Neural cell (in vitro differentiated cells): ENCODE results near the gene CBX6. TPM values are rescaled to one million over a fixed set of nuclear protein-coding genes. Genes with fewer than 3 reads are reported as not detected.

ENCODE experiments used
- H2AFZ ChIP-seq: fragments of 200-600, 300-800 bp; sonication (generic), shearing (Covaris generic); 2 replicates; pipeline ENCODE4 v1.6.0; 2014; ENCODE audit warnings: low read depth, mild to moderate bottlenecking, antibody characterized with exemption, low read length, moderate library complexity
- H3F3A ChIP-seq: fragments of 200-600 bp; shearing (Covaris generic); 2 replicates; pipeline ENCODE4 v1.6.1; 2016; ENCODE audit warnings: mild to moderate bottlenecking, moderate library complexity, mixed read lengths, antibody characterized with exemption, low read length; ENCODE audit not compliant: insufficient read depth, poor library complexity, severe bottlenecking
- H3K27ac ChIP-seq: fragments of 200-600, 300-800 bp; sonication (generic), shearing (Covaris generic); 2 replicates; pipeline ENCODE4 v1.5.1; 2014; ENCODE audit warnings: mild to moderate bottlenecking, low read length, moderate library complexity
- H3K27me3 ChIP-seq: fragments of 300-800, 200-600 bp; sonication (generic), shearing (Covaris generic); 2 replicates; pipeline ENCODE4 v1.6.0; 2014; ENCODE audit warnings: mild to moderate bottlenecking, low read depth, low read length, moderate library complexity; ENCODE audit not compliant: insufficient read depth
- H3K36me3 ChIP-seq: fragments of 300-800, 200-600 bp; sonication (generic), shearing (Covaris generic); 2 replicates; pipeline ENCODE4 v1.5.1; 2014; ENCODE audit warnings: mild to moderate bottlenecking, antibody characterized with exemption, low read length, moderate library complexity; ENCODE audit not compliant: insufficient read depth
- H3K4me2 ChIP-seq: fragments of 300-800, 200-600 bp; sonication (generic), shearing (Covaris generic); 2 replicates; pipeline ENCODE4 v1.6.0; 2014; ENCODE audit warnings: mild to moderate bottlenecking, low read length
- H3K4me3 ChIP-seq: fragments of 300-800, 200-600 bp; sonication (generic), shearing (Covaris generic); 2 replicates; pipeline ENCODE4 v1.5.1; 2014; ENCODE audit warnings: mild to moderate bottlenecking, low read length, moderate library complexity
- H3K79me2 ChIP-seq: fragments of 200-600 bp; shearing (Covaris generic); replicated peaks from 2 replicates; pipeline ENCODE4 v1.6.0; 2014; ENCODE audit warnings: mild to moderate bottlenecking, low read length, moderate library complexity; ENCODE audit not compliant: insufficient read depth
- H3K9ac ChIP-seq: fragments of 300-800, 200-600 bp; sonication (generic), shearing (Covaris generic); 2 replicates; pipeline ENCODE4 v1.6.1; 2016; ENCODE audit warnings: mild to moderate bottlenecking, low read length, mixed read lengths
- H3K9me2 ChIP-seq: fragments of 200-600 bp; shearing (Covaris generic); 2 replicates; pipeline ENCODE4 v1.6.1; 2016; ENCODE audit warnings: mild to moderate bottlenecking, low read length, mixed read lengths; ENCODE audit not compliant: insufficient read depth
- H3K9me3 ChIP-seq: fragments of 200-600, 300-800 bp; sonication (generic), shearing (Covaris generic); 2 replicates; pipeline ENCODE4 v1.6.1; 2016; ENCODE audit warnings: mild to moderate bottlenecking, mixed run types, low read length, moderate library complexity, mixed read lengths
- H4K20me1 ChIP-seq: fragments of 200-600 bp; shearing (Covaris generic); 2 replicates; pipeline ENCODE4 v1.6.1; 2016; ENCODE audit warnings: mild to moderate bottlenecking, mixed run types; ENCODE audit not compliant: insufficient read depth
- CTCF ChIP-seq: fragments of 450-650 bp; IDR thresholded peaks from 2 replicates; pipeline ENCODE4 v1.5.1; 2014; ENCODE audit warnings: antibody characterized with exemption, mild to moderate bottlenecking, moderate library complexity; ENCODE audit not compliant: poor library complexity, severe bottlenecking
- EP300 ChIP-seq: fragments of 450-650 bp; conservative IDR thresholded peaks from 2 replicates; pipeline ENCODE4 v1.6.1; 2014; ENCODE audit warnings: antibody characterized with exemption, mild to moderate bottlenecking, moderate library complexity; ENCODE audit not compliant: poor library complexity, severe bottlenecking
- EZH2 ChIP-seq: fragments of 200-600, 300-800 bp; shearing (Covaris generic), sonication (generic); IDR thresholded peaks from 2 replicates; pipeline ENCODE4 v1.6.1; 2014; ENCODE audit warnings: antibody characterized with exemption, low read length, borderline replicate concordance, mild to moderate bottlenecking; ENCODE audit not compliant: insufficient read depth, poor library complexity, severe bottlenecking
- MXI1 ChIP-seq: fragments of 450-650 bp; conservative IDR thresholded peaks from 2 replicates; pipeline ENCODE4 v1.6.1; 2014; ENCODE audit warnings: antibody characterized with exemption, mild to moderate bottlenecking; ENCODE audit not compliant: poor library complexity, severe bottlenecking
- POLR2AphosphoS5 ChIP-seq: IDR thresholded peaks from 2 replicates; pipeline ENCODE4 v1.6.1; 2012
- RAD21 ChIP-seq: fragments of 450-650 bp; conservative IDR thresholded peaks from 2 replicates; pipeline ENCODE4 v1.6.1; 2014; ENCODE audit warnings: antibody characterized with exemption, mild to moderate bottlenecking, moderate library complexity
- SMC3 ChIP-seq: fragments of 450-650 bp; conservative IDR thresholded peaks from 2 replicates; pipeline ENCODE4 v1.6.1; 2014; ENCODE audit warnings: antibody characterized with exemption, mild to moderate bottlenecking, moderate library complexity; ENCODE audit not compliant: poor library complexity
- TAF1 ChIP-seq: IDR thresholded peaks from 2 replicates; pipeline ENCODE4 v1.6.1; 2012; ENCODE audit warnings: low read depth
- polyA plus RNA-seq: library from polyadenylated mRNA; depleted of rRNA; stranded (reverse); fragments of >200 nt; gene quantifications from 2 replicates; pipeline ENCODE4 v1.2.3, GENCODE V29; 2014
- TF ChIP-seq, protein P1 (sequence below): IDR thresholded peaks from 2 replicates; pipeline ENCODE4 v1.6.1; 2012; ENCODE audit warnings: borderline replicate concordance

CBX6 gene
- polyA plus RNA-seq, 1 donor from 2014 or later = 13.0 TPM

GRCh38 chr22:38845004-38845740 is 26.8 kb downstream of the CBX6 start:
- H3K79me2 ChIP-seq = peaks cover 18% of the 10 kb centered on the region
- H3K4me3 ChIP-seq = no peak overlapping the region
- TF ChIP-seq TAF1 (no peak), CTCF (no peak), SMC3 (no peak), MXI1 (no peak)
- no peaks in the 10 kb centered on the region for H3K9me2 ChIP-seq
- no peak overlapping the region for H2AFZ ChIP-seq
- no peaks in the 10 kb centered on the region for H3K27me3 ChIP-seq
- H3K9me3 ChIP-seq = no peaks in the 10 kb centered on the region
- no peak overlapping the region for H3K4me2 ChIP-seq
- no peaks in the 10 kb centered on the region for H4K20me1 ChIP-seq
- no peaks in the 10 kb centered on the region for H3F3A ChIP-seq
- H3K9ac ChIP-seq = no peak overlapping the region
- no peaks in the 10 kb centered on the region for H3K36me3 ChIP-seq
- no peak overlapping the region for H3K27ac ChIP-seq

DNA sequence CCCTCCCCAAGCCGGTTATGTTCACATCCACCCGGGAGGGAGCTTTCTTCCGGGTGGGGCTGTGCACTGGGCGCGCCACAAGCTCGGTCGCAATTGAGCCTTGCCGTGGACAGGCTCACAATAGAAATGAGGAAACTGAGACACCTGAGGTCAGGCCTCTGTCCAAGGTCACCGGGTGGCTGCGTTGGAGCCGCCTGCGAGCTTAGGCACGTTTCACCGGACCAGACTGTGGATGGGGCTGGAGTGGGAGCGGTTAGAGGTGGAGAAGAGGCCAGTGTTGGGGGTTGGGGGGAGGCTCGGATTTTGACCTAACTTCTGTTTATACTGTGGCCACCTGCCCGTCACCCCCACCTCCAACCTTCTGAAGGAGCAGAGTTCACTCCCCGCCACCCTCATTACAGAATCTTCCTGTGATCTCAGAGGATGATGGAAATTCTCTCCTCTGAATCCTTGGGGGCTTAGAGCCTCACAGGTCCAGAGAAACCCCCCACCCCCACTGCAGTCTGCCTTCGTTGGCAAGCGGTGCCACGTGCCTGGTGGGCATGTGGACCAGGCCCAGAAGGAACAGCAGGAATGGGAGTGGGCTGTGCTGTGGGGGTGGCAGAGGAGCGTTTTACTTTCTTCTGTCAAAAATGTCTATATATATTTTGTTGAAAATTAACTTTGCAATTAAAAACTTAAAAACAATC is 27.6 kb downstream of the CBX6 start:
- H3K4me2 ChIP-seq = no peak overlapping the region
- H3K36me3 ChIP-seq = no peaks in the 10 kb centered on the region
- no peaks in the 10 kb centered on the region for H3K9me3 ChIP-seq
- H3K4me3 ChIP-seq = peak overlapping the region; percentile 63
- no peak for TF ChIP-seq EZH2
- no peak for TF ChIP-seq SMC3
- TF ChIP-seq POLR2AphosphoS5 = no peak
- no peak for TF ChIP-seq RAD21
- no peak for TF ChIP-seq TAF1
- no peak for TF ChIP-seq CTCF
- TF ChIP-seq EP300 = no peak
- TF ChIP-seq MXI1 = no peak
- TF ChIP-seq, protein P1, sequence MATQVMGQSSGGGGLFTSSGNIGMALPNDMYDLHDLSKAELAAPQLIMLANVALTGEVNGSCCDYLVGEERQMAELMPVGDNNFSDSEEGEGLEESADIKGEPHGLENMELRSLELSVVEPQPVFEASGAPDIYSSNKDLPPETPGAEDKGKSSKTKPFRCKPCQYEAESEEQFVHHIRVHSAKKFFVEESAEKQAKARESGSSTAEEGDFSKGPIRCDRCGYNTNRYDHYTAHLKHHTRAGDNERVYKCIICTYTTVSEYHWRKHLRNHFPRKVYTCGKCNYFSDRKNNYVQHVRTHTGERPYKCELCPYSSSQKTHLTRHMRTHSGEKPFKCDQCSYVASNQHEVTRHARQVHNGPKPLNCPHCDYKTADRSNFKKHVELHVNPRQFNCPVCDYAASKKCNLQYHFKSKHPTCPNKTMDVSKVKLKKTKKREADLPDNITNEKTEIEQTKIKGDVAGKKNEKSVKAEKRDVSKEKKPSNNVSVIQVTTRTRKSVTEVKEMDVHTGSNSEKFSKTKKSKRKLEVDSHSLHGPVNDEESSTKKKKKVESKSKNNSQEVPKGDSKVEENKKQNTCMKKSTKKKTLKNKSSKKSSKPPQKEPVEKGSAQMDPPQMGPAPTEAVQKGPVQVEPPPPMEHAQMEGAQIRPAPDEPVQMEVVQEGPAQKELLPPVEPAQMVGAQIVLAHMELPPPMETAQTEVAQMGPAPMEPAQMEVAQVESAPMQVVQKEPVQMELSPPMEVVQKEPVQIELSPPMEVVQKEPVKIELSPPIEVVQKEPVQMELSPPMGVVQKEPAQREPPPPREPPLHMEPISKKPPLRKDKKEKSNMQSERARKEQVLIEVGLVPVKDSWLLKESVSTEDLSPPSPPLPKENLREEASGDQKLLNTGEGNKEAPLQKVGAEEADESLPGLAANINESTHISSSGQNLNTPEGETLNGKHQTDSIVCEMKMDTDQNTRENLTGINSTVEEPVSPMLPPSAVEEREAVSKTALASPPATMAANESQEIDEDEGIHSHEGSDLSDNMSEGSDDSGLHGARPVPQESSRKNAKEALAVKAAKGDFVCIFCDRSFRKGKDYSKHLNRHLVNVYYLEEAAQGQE = no peak
- no peaks in the 10 kb centered on the region for H3F3A ChIP-seq
- H4K20me1 ChIP-seq = no peaks in the 10 kb centered on the region
- no peaks in the 10 kb centered on the region for H3K9me2 ChIP-seq
- peak overlapping the region; percentile 14 for H2AFZ ChIP-seq
- H3K27ac ChIP-seq = peak overlapping the region; percentile 42
- no peaks in the 10 kb centered on the region for H3K27me3 ChIP-seq
- peak overlapping the region; percentile 66 for H3K9ac ChIP-seq
- H3K79me2 ChIP-seq = peaks cover 18% of the 10 kb centered on the region
